ENCODE data around the gene PRKD2. TPM values are rescaled to one million over a fixed set of nuclear protein-coding genes. Genes with fewer than 3 reads are reported as not detected.

PRKD2 gene
- total RNA-seq, 1 experiment from 2014 or later = 88.5 TPM

GRCh38 chr19:46691948-46692347 lies 25.0 kb downstream of the PRKD2 start:
- H3F3A ChIP-seq (ENCODE audit: insufficient read depth, low read depth) = peaks cover 12% of the 10 kb centered on the region; the same call in 1 of the 2 replicates
- H3K9me3 ChIP-seq (ENCODE audit: insufficient read depth, low read depth) = no peaks in the 10 kb centered on the region
- no peak for TF ChIP-seq EZH2 (IDR thresholded peaks at IDR 0.05; ENCODE audit: low read depth)
- no peak for TF ChIP-seq CTCF (conservative IDR thresholded peaks at IDR 0.05)
- H3K9me2 ChIP-seq (ENCODE audit: insufficient read depth) = no peaks in the 10 kb centered on the region
- no peak overlapping the region for H2AFZ ChIP-seq
- H3K27me3 ChIP-seq (ENCODE audit: insufficient read depth, low read depth) = no peaks in the 10 kb centered on the region
- H4K20me1 ChIP-seq (ENCODE audit: insufficient read depth) = no peaks in the 10 kb centered on the region
- no peak overlapping the region for H3K27ac ChIP-seq
- peaks cover 58% of the 10 kb centered on the region for H3K36me3 ChIP-seq (ENCODE audit: low read depth)
- BruUV-seq (replicated peaks) = no TSS peak
- H3K4me3 ChIP-seq = no peak overlapping the region
- H3K79me2 ChIP-seq (ENCODE audit: low read depth) = no peaks in the 10 kb centered on the region
- H3K4me2 ChIP-seq = no peak overlapping the region
- POLR2A ChIA-PET (ENCODE audit: unreplicated experiment) = no interaction called here
- CTCF ChIA-PET = no interaction called here
- no peak for DNase-seq
- intact Hi-C loops (cut with micrococcal nuclease; ENCODE audit: unreplicated experiment) = no loop called here
- H3K4me1 ChIP-seq (replicated peaks; ENCODE audit: insufficient read depth) = no peaks in the 10 kb centered on the region

DNA sequence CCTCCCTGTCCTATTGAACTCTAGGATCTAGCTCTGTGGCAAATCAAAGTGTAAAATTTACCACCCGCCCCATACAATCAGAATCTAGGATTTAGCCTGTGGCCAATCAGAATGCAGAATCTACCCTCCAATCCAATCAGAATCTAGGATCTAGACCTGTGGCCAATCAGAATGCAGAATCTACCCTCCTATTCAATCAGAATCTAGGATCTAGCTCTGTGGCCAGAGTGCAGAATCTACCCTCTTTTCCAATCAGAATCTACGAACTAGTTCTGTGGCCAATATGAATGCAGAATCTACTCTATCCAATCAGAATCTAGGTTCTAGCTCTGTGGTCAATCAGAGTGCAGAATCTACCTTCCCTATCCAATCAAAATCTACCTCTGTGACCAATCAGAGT lies 25.8 kb downstream of the PRKD2 start:
- no peaks in the 10 kb centered on the region for H4K20me1 ChIP-seq (ENCODE audit: insufficient read depth)
- H3K27me3 ChIP-seq (ENCODE audit: insufficient read depth, low read depth) = no peaks in the 10 kb centered on the region
- peaks cover 58% of the 10 kb centered on the region for H3K36me3 ChIP-seq (ENCODE audit: low read depth)
- H3K9me3 ChIP-seq (ENCODE audit: insufficient read depth, low read depth) = no peaks in the 10 kb centered on the region
- intact Hi-C loops (cut with micrococcal nuclease; ENCODE audit: unreplicated experiment) = no loop called here
- H3K4me3 ChIP-seq = no peak overlapping the region
- H3K79me2 ChIP-seq (ENCODE audit: low read depth) = no peaks in the 10 kb centered on the region
- H2AFZ ChIP-seq = no peak overlapping the region
- peaks cover 10% of the 10 kb centered on the region; the same call in 1 of the 2 replicates for H3F3A ChIP-seq (ENCODE audit: insufficient read depth, low read depth)
- ChIA-PET CTCF (no interaction called here), POLR2A (ENCODE audit: unreplicated experiment) (no interaction called here)
- H3K27ac ChIP-seq = no peak overlapping the region
- H3K4me1 ChIP-seq (replicated peaks; ENCODE audit: insufficient read depth) = no peaks in the 10 kb centered on the region
- DNase-seq = no peak
- no peaks in the 10 kb centered on the region for H3K9me2 ChIP-seq (ENCODE audit: insufficient read depth)
- TF ChIP-seq EZH2 (IDR thresholded peaks at IDR 0.05; ENCODE audit: low read depth) (no peak), CTCF (conservative IDR thresholded peaks at IDR 0.05) (no peak)
- H3K4me2 ChIP-seq = no peak overlapping the region
- BruUV-seq (replicated peaks) = no TSS peak

DNA sequence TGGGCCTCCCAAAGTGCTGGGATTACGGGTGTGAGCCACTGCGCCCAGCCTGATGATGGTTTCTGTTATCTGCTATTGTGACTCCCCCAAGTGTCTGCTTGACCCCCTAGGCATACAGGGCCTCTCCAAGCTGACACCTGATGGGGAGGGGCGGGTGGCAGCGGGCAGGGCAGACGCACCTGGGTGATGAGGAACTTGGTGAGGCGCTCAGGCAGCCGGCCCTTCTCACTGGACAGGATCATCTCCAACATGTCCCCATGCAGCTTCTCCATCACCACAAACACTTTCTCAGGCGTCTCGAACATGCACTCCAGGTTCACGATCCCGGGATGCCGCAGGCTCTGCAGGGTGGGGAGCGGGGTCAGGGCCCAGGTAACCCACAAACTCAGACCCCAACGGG lies 27.6 kb downstream of the PRKD2 start:
- ChIA-PET POLR2A (ENCODE audit: unreplicated experiment) (no interaction called here), CTCF (no interaction called here)
- Histone ChIP-seq H3K27me3 (ENCODE audit: insufficient read depth, low read depth) (no peaks in the 10 kb centered on the region), H4K20me1 (ENCODE audit: insufficient read depth) (no peaks in the 10 kb centered on the region), H3K4me3 (no peak overlapping the region), H3K9me2 (ENCODE audit: insufficient read depth) (no peaks in the 10 kb centered on the region), H3K4me1 (replicated peaks; ENCODE audit: insufficient read depth) (no peaks in the 10 kb centered on the region), H3K79me2 (ENCODE audit: low read depth) (no peaks in the 10 kb centered on the region), H3K9me3 (ENCODE audit: insufficient read depth, low read depth) (no peaks in the 10 kb centered on the region), H3F3A (ENCODE audit: insufficient read depth, low read depth) (peaks cover 16% of the 10 kb centered on the region; the same call in 1 of the 2 replicates), H3K4me2 (no peak overlapping the region), H3K36me3 (ENCODE audit: low read depth) (peaks cover 48% of the 10 kb centered on the region), H3K27ac (no peak overlapping the region), H2AFZ (no peak overlapping the region)
- intact Hi-C loops (cut with micrococcal nuclease; ENCODE audit: unreplicated experiment) = no loop called here
- no TSS peak for BruUV-seq (replicated peaks)
- DNase-seq = no peak
- TF ChIP-seq CTCF (conservative IDR thresholded peaks at IDR 0.05) (no peak), EZH2 (IDR thresholded peaks at IDR 0.05; ENCODE audit: low read depth) (no peak)
